Thoracic aorta (tissue), 2 donors: Measurements from ENCODE around the gene GNG7. TPM values are rescaled to one million over a fixed set of nuclear protein-coding genes. Genes with fewer than 3 reads are reported as not detected.
A peak's percentile ranks its signal among the peaks of the same experiment; 100 is the strongest.
"Not testable (repeated sequence)": the region's sequence is repeated elsewhere in the genome, so short reads cannot be mapped to it uniquely, and the experiment has no call there.

Experiments
- ATAC-seq: fragments of 150-250 bp; one replicate; pipeline ENCODE4 v1.8.0; 2017; ENCODE audit warnings: low read depth; ENCODE audit not compliant: insufficient number of reproducible peaks, low FRiP score
- DNase-seq: peaks from one replicate; pipeline ENCODE4 v3.0.0-alpha.2; 2020; ENCODE audit warnings: low spot score
- H3K27ac ChIP-seq, 2 donors: fragments of 200-600 bp; sonication (generic); 1 replicate in 1 of 2; 2 replicates in 1 of 2; pipeline ENCODE4 v1.5.1; 2016; ENCODE audit warnings: mild to moderate bottlenecking in 2 of 2, moderate library complexity in 2 of 2
- H3K27me3 ChIP-seq: fragments of 200-600 bp; sonication (generic); replicated peaks from 2 replicates; pipeline ENCODE4 v1.6.0; 2016; ENCODE audit warnings: mild to moderate bottlenecking; ENCODE audit not compliant: insufficient read depth
- H3K36me3 ChIP-seq: fragments of 200-600 bp; sonication (generic); one replicate; pipeline ENCODE4 v1.5.1; 2016
- H3K4me1 ChIP-seq, 2 donors: fragments of 200-600 bp; sonication (generic); 1 replicate in 1 of 2; 2 replicates in 1 of 2; pipeline versions ENCODE4 v1.5.1 to v1.6.0; 2016; ENCODE audit warnings: low read depth in 2 of 2, mild to moderate bottlenecking in 1 of 2; ENCODE audit not compliant: control insufficient read depth in 1 of 2
- H3K4me3 ChIP-seq: fragments of 200-600 bp; sonication (generic); 2 replicates; pipeline ENCODE4 v1.5.1; 2016; ENCODE audit warnings: mild to moderate bottlenecking
- H3K9me3 ChIP-seq: fragments of 200-600 bp; sonication (generic); 2 replicates; pipeline ENCODE4 v1.5.1; 2016
- total RNA-seq, 2 donors: library from RNA; depleted of rRNA; stranded (reverse); fragments of >200 nt; gene quantifications; one replicate each; pipeline versions ENCODE4 v1.1.0 to v1.2.3, GENCODE V29; 2016
- TF ChIP-seq, protein P1 (sequence below): fragments of 200-600 bp; sonication (generic); IDR thresholded peaks from one replicate; pipeline ENCODE4 v1.5.1; 2019; ENCODE audit warnings: antibody characterized with exemption

Gene GNG7
- total RNA-seq, 2 donors from 2014 or later, result 2.3 to 3.2 TPM

DNA sequence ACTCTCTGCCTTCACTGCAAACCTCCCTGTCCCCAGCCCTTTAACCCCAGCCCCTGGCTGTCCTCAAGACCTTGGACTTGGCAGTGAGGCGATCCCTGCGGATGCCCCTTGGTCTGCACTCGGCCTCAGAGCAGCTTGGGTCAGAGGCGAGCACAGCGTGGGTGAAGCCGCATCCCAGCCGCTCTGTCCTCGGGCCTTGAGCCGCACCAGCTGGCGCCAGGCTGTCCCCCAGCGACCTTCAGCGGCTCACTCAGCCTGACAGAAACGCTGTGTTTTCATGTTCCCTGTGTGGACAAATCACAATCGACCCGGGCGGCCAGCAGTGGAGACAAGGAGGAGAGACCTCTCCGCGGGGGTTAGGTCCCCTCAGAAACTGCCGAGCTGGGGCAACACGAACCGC is 52.0 kb downstream of the GNG7 start:
- TF ChIP-seq, protein P1, sequence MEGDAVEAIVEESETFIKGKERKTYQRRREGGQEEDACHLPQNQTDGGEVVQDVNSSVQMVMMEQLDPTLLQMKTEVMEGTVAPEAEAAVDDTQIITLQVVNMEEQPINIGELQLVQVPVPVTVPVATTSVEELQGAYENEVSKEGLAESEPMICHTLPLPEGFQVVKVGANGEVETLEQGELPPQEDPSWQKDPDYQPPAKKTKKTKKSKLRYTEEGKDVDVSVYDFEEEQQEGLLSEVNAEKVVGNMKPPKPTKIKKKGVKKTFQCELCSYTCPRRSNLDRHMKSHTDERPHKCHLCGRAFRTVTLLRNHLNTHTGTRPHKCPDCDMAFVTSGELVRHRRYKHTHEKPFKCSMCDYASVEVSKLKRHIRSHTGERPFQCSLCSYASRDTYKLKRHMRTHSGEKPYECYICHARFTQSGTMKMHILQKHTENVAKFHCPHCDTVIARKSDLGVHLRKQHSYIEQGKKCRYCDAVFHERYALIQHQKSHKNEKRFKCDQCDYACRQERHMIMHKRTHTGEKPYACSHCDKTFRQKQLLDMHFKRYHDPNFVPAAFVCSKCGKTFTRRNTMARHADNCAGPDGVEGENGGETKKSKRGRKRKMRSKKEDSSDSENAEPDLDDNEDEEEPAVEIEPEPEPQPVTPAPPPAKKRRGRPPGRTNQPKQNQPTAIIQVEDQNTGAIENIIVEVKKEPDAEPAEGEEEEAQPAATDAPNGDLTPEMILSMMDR, result no peak
- Histone ChIP-seq H3K9me3 (no peaks in the 10 kb centered on the region), H3K36me3 (no peaks in the 10 kb centered on the region), H3K4me3 (no peak overlapping the region), H3K27ac (no peak overlapping the region), H3K4me1 (no peaks in the 10 kb centered on the region), H3K27me3 (no peaks in the 10 kb centered on the region)
- ATAC-seq (no peak), DNase-seq (no peak)

DNA sequence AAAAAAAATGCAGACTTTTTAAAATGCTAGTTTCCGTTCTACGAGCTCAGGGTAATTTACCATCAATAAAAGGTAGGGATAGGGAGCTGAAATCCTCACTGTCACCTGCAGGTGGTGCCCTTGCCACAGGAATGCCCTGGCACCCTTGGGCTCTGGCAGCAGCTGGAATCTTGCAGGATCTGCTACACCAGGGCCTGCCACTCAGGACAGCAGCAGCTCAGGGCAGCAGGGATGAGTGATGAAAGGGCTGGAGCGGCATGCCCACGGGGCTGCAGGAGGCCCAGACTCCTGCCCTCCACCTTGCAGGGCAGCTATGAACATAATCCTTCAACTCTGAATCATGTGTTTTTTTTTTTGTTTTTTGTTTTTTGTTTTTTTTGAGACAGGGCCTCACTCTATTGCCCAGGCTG is 54.0 kb downstream of the GNG7 start:
- Histone ChIP-seq H3K4me3 (no peak overlapping the region), H3K9me3 (no peaks in the 10 kb centered on the region), H3K4me1 (no peaks in the 10 kb centered on the region), H3K27me3 (no peaks in the 10 kb centered on the region), H3K36me3 (no peaks in the 10 kb centered on the region), H3K27ac (no peak overlapping the region)
- TF ChIP-seq, protein P1, result peak; percentile 89
- ATAC-seq (no peak), DNase-seq (no peak)

DNA sequence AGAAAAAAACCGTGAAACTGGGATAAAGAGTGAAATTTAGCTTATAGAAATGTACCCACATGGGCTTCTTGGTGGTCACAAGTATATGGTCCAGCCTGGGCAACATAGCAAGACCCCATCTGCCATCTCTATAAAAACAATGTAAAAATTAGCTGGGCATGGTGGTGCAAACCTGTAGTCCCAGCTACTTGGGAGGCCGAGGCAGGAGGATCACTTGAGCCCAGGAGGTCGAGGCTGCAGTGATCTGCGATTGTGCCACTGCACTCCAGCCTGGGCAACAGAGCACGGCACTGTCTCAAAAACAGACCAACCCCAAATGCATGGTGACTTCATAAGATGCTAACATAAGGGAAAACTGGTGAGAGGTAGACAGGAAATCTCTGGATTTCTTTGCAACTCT is 54.4 kb downstream of the GNG7 start:
- ATAC-seq, result no peak
- TF ChIP-seq, protein P1, result no peak
- DNase-seq, result no peak
- H3K9me3 ChIP-seq, result no peaks in the 10 kb centered on the region
- H3K4me1 ChIP-seq, result no peaks in the 10 kb centered on the region
- no peaks in the 10 kb centered on the region for H3K27me3 ChIP-seq
- no peak overlapping the region for H3K27ac ChIP-seq
- H3K36me3 ChIP-seq, result no peaks in the 10 kb centered on the region
- no peak overlapping the region for H3K4me3 ChIP-seq

DNA sequence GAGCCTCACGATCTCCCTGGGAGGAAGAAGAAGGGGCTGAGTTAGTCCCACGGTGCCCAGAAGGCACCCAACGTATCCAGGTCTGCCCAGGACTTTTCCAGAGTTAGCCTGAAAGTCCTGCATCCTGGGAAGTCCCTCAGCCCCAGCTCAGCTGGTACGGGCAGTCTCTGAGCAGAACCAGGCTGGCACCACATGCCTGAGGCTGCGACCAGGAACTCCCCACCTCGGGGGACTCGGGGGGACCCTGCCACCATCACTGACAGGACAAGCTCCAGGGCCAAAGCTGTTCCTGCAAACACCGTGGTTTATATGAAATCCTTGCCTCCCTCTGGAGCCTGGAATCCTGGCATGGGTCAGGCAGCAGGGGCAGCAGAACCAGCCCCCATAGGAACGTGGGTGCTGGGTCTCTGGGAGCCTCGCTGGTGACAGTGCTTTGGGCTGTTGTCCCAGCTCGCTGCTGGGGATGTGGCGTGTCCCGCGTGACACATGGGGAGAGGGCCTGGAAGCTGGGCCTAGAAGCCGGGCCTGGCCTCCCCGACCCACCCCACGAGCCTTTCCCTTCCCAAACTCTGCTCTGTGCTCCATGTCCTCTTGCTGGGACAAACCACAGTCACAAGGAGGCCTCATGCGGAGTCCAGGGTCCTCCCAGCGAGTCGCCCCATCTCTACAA is 55.5 kb downstream of the GNG7 start:
- Histone ChIP-seq H3K4me3 (no peak overlapping the region), H3K27ac (no peak overlapping the region), H3K9me3 (no peaks in the 10 kb centered on the region), H3K4me1 (no peaks in the 10 kb centered on the region), H3K36me3 (no peaks in the 10 kb centered on the region), H3K27me3 (no peaks in the 10 kb centered on the region)
- ATAC-seq (no peak), DNase-seq (no peak)
- TF ChIP-seq, protein P1, result no peak

DNA sequence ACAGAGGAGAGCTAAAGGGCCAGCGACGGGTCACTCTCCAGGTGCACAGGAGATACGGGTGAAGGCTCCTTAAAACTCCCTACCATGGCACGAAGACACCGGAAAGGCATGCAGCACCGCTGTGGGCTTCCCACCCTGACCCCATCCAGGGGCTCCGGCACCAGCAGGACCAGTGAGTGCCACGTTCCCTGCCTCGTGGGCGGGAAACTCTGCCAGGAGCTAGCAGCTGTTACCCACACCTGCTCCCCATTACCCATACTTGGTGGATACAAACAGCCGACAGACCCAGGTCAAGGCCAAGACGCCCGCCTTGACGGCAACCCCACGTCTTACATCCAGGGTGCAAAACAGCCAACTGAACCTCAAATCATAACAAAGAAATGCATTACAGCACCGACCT is 56.7 kb downstream of the GNG7 start:
- Histone ChIP-seq H3K4me3 (no peak overlapping the region), H3K36me3 (no peaks in the 10 kb centered on the region), H3K27ac (no peak overlapping the region), H3K9me3 (no peaks in the 10 kb centered on the region), H3K4me1 (no peaks in the 10 kb centered on the region), H3K27me3 (no peaks in the 10 kb centered on the region)
- DNase-seq (no peak), ATAC-seq (no peak)
- TF ChIP-seq, protein P1, result no peak

DNA sequence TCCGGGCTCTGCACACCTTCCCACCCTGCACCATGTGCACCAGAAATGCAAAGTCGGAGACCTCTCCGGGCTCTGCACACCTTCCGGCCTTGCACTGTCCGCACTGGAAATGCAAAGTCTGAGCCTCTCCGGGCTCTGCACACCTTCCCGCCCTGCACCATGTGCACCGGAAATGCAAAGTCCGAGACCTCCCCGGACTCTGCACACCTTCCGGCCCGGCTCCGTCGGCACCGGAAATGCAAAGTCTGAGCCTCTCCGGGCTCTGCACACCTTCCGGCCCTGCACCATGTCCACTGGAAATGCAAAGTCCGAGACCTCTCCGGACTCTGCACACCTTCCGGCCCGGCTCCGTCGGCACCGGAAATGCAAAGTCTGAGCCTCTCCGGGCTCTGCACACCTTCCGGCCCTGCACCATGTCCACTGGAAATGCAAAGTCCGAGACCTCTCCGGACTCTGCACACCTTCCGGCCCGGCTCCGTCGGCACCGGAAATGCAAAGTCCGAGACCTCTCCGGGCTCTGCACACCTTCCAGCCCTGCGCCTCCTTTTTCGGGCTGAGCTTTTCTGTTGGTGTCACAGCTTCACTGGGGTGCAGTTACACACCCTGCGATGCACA is 59.3 kb downstream of the GNG7 start:
- H3K27me3 ChIP-seq, H3K36me3 ChIP-seq, ATAC-seq: not testable (repeated sequence)

More for the DNA sequence above, 59.3 kb downstream of the GNG7 start:
- not testable (repeated sequence) for H3K27ac ChIP-seq, H3K9me3 ChIP-seq, H3K4me1 ChIP-seq, H3K4me3 ChIP-seq, DNase-seq
